SK-N-SH treated with all-trans-retinoic acid at 6 μM for 48 hours (cell line): Measurements from ENCODE around the gene RAN.

ENCODE experiments used
- ATAC-seq: fragments of 200-7000 bp; cut with Tn5 transposase; 3 replicates; pipeline ENCODE4 v1.9.1; 2020; ENCODE audit warnings: mild to moderate bottlenecking, moderate library complexity
- ARNTL ChIP-seq: fragments of 450-650 bp; formaldehyde crosslinking; IDR thresholded peaks from 2 replicates; pipeline ENCODE4 v1.5.0; 2020; ENCODE audit warnings: low read depth, mild to moderate bottlenecking, moderate library complexity, borderline replicate concordance
- BACH2 ChIP-seq: fragments of 250-450 bp; sonication (Bioruptor Pico); IDR thresholded peaks from 2 replicates; pipeline ENCODE4 v1.9.0; 2021; ENCODE audit warnings: mild to moderate bottlenecking, borderline replicate concordance
- CREB5 ChIP-seq: fragments of 250-450 bp; sonication (Bioruptor Pico); IDR thresholded peaks from 2 replicates; pipeline ENCODE4 v1.5.1; 2020; ENCODE audit warnings: low read depth, mild to moderate bottlenecking, moderate library complexity
- CSDC2 ChIP-seq: fragments of 250-450 bp; sonication (Bioruptor Pico); IDR thresholded peaks from 2 replicates; pipeline ENCODE4 v1.5.0; 2020; ENCODE audit warnings: mild to moderate bottlenecking, moderate library complexity
- ESRRG ChIP-seq: fragments of 250-450 bp; sonication (Bioruptor Pico); IDR thresholded peaks from 2 replicates; pipeline ENCODE4 v1.6.1; 2021; ENCODE audit warnings: mild to moderate bottlenecking
- GLIS3 ChIP-seq: fragments of 250-450 bp; sonication (Bioruptor Pico); IDR thresholded peaks from 2 replicates; pipeline ENCODE4 v1.5.0; 2020; ENCODE audit warnings: mild to moderate bottlenecking, moderate library complexity
- ISL1 ChIP-seq: fragments of 250-450 bp; sonication (Bioruptor Pico); IDR thresholded peaks from 2 replicates; pipeline ENCODE4 v2.1.2; 2022; ENCODE audit warnings: mild to moderate bottlenecking, moderate library complexity
- OSR1 ChIP-seq: fragments of 250-450 bp; sonication (Bioruptor Pico); IDR thresholded peaks from 2 replicates; pipeline ENCODE4 v1.8.0; 2022; ENCODE audit warnings: moderate library complexity, mild to moderate bottlenecking, inconsistent platforms
- PATZ1 ChIP-seq: fragments of 250-450 bp; sonication (Bioruptor Pico); IDR thresholded peaks from 2 replicates; pipeline ENCODE4 v1.8.0; 2020; ENCODE audit warnings: mild to moderate bottlenecking, moderate library complexity, borderline replicate concordance
- PPARA ChIP-seq: fragments of 250-450 bp; sonication (Bioruptor Pico); IDR thresholded peaks from 2 replicates; pipeline ENCODE4 v1.5.0; 2020; ENCODE audit warnings: mild to moderate bottlenecking, borderline replicate concordance
- RARB ChIP-seq: fragments of 250-450 bp; sonication (Bioruptor Pico); IDR thresholded peaks from 2 replicates; pipeline ENCODE4 v1.8.0; 2021; ENCODE audit warnings: mild to moderate bottlenecking, moderate library complexity
- SNAI2 ChIP-seq: fragments of 250-450 bp; sonication (Bioruptor Pico); IDR thresholded peaks from 2 replicates; pipeline ENCODE4 v1.5.0; 2020; ENCODE audit warnings: mild to moderate bottlenecking, moderate library complexity
- TCF4 ChIP-seq: fragments of 250-450 bp; sonication (Bioruptor Pico); IDR thresholded peaks from 2 replicates; pipeline ENCODE4 v1.8.0; 2021; ENCODE audit warnings: mild to moderate bottlenecking, moderate library complexity, borderline replicate concordance
- TOX ChIP-seq: fragments of 250-450 bp; sonication (Bioruptor Pico); IDR thresholded peaks from 2 replicates; pipeline ENCODE4 v1.8.0; 2021; ENCODE audit warnings: mild to moderate bottlenecking, moderate library complexity, borderline replicate concordance
- TSHZ2 ChIP-seq: fragments of 250-450 bp; sonication (Bioruptor Pico); IDR thresholded peaks from 2 replicates; pipeline ENCODE4 v1.5.0; 2020; ENCODE audit warnings: mild to moderate bottlenecking, moderate library complexity
- ZC3H10 ChIP-seq: fragments of 250-450 bp; sonication (Bioruptor Pico); IDR thresholded peaks from 2 replicates; pipeline ENCODE4 v1.5.1; 2021; ENCODE audit warnings: mild to moderate bottlenecking, moderate library complexity
- ZFP3 ChIP-seq: fragments of 250-450 bp; sonication (Bioruptor Pico); IDR thresholded peaks from 2 replicates; pipeline ENCODE4 v1.5.0; 2020; ENCODE audit warnings: mild to moderate bottlenecking, moderate library complexity
- ZFP30 ChIP-seq: fragments of 450-650 bp; formaldehyde crosslinking; IDR thresholded peaks from 2 replicates; pipeline ENCODE4 v1.5.0; 2022; ENCODE audit warnings: mild to moderate bottlenecking, moderate library complexity
- ZNF565 ChIP-seq: fragments of 450-650 bp; formaldehyde crosslinking; conservative IDR thresholded peaks from 2 replicates; pipeline ENCODE4 v1.5.0; 2020; ENCODE audit warnings: low read depth, mild to moderate bottlenecking, moderate library complexity
- ZNF8 ChIP-seq: fragments of 450-650 bp; formaldehyde crosslinking; IDR thresholded peaks from 2 replicates; pipeline ENCODE4 v1.5.0; 2020; ENCODE audit warnings: mild to moderate bottlenecking, moderate library complexity
- TF ChIP-seq, protein P1 (sequence below): fragments of 250-450 bp; sonication (Bioruptor Pico); IDR thresholded peaks from 2 replicates; pipeline ENCODE4 v1.8.0; 2021; ENCODE audit warnings: low read depth, mild to moderate bottlenecking, moderate library complexity, borderline replicate concordance
- TF ChIP-seq, protein P2 (sequence below): fragments of 250-450 bp; sonication (Bioruptor Pico); IDR thresholded peaks from 2 replicates; pipeline ENCODE4 v1.5.1; 2021; ENCODE audit warnings: mild to moderate bottlenecking, moderate library complexity

Gene RAN

DNA sequence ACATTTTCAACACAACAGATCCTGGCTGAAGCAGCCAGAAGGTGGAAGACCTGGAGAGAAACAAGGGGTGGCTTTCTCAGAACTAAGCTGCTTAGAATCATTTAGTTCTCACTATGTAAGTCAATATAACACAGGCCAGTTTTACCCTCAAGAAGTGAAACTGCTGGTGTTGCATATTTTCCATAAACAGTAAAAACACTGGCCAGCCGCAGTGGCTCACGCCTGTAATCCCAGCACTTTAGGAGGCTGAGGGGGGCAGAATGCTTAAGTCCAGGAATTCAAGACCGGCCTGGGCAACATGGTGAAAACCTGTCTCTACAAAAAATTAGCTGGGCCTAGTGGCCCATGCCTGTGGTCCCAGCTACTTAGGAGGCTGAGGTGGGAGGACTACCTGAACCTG lies 44.4 kb upstream of the RAN start:
- TF ChIP-seq ESRRG (CRISPR knock-in tag) (no peak), GLIS3 (CRISPR knock-in tag) (no peak), TSHZ2 (CRISPR knock-in tag) (no peak), PPARA (no peak), ARNTL (CRISPR knock-in tag) (no peak), TCF4 (CRISPR knock-in tag) (no peak), CREB5 (CRISPR knock-in tag) (no peak), SNAI2 (CRISPR knock-in tag) (no peak), ZC3H10 (CRISPR knock-in tag) (no peak), PATZ1 (no peak), BACH2 (no peak), ISL1 (no peak), OSR1 (CRISPR knock-in tag) (no peak), TOX (CRISPR knock-in tag) (no peak), CSDC2 (CRISPR knock-in tag) (no peak)
- TF ChIP-seq, protein P1, sequence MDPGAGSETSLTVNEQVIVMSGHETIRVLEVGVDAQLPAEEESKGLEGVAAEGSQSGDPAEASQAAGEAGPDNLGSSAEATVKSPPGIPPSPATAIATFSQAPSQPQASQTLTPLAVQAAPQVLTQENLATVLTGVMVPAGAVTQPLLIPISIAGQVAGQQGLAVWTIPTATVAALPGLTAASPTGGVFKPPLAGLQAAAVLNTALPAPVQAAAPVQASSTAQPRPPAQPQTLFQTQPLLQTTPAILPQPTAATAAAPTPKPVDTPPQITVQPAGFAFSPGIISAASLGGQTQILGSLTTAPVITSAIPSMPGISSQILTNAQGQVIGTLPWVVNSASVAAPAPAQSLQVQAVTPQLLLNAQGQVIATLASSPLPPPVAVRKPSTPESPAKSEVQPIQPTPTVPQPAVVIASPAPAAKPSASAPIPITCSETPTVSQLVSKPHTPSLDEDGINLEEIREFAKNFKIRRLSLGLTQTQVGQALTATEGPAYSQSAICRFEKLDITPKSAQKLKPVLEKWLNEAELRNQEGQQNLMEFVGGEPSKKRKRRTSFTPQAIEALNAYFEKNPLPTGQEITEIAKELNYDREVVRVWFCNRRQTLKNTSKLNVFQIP (CRISPR knock-in tag): no peak
- TF ChIP-seq, protein P2, sequence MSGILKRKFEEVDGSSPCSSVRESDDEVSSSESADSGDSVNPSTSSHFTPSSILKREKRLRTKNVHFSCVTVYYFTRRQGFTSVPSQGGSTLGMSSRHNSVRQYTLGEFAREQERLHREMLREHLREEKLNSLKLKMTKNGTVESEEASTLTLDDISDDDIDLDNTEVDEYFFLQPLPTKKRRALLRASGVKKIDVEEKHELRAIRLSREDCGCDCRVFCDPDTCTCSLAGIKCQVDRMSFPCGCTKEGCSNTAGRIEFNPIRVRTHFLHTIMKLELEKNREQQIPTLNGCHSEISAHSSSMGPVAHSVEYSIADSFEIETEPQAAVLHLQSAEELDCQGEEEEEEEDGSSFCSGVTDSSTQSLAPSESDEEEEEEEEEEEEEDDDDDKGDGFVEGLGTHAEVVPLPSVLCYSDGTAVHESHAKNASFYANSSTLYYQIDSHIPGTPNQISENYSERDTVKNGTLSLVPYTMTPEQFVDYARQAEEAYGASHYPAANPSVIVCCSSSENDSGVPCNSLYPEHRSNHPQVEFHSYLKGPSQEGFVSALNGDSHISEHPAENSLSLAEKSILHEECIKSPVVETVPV (CRISPR knock-in tag): no peak
- TF ChIP-seq, all 23 proteins: peak for 0
- no peak for ATAC-seq

- no peak for ATAC-seq
- TF ChIP-seq TCF4 (CRISPR knock-in tag) (no peak), ZFP3 (CRISPR knock-in tag) (no peak), PATZ1 (no peak), ZNF565 (no peak), CREB5 (CRISPR knock-in tag) (no peak), ZNF8 (CRISPR knock-in tag) (no peak), SNAI2 (CRISPR knock-in tag) (no peak), ZFP30 (CRISPR knock-in tag) (no peak), TSHZ2 (CRISPR knock-in tag) (no peak), RARB (CRISPR knock-in tag) (no peak)
- TF ChIP-seq, protein P1 (CRISPR knock-in tag): no peak
Measured at GRCh38 chr12:130828895-130829294, 43.0 kb upstream of the RAN start.
